ENCODE measurements around the gene INO80B. TPM values are rescaled to one million over a fixed set of nuclear protein-coding genes. Genes with fewer than 3 reads are reported as not detected.
"Not testable (repeated sequence)": the region's sequence is repeated elsewhere in the genome, so short reads cannot be mapped to it uniquely, and the experiment has no call there.

INO80B gene
- polyA plus RNA-seq, 1 donor from 2014 or later = 11.4 TPM

GRCh38 chr2:74472086-74472944, 17.4 kb downstream of the INO80B start, which contains the start of gene MRPL53:
MRPL53 (minus strand) TSS chr2:74472680; CDS start chr2:74472660, 20 bp downstream.
- Mint-ChIP-seq H3K27me3 (no peaks in the 10 kb centered on the region), H3K36me3 (peaks cover 4% of the 10 kb centered on the region), H3K9me3 (no peaks in the 10 kb centered on the region), H3K27ac (peak within 1 kb of the TSS; percentile 97 to 99 (median 98)), H3K4me1 (peaks cover 9 to 21% (median 10%) of the 10 kb centered on the region in 3 donors), H3K4me3 (peak within 1 kb of the TSS; percentile 91 to 97 (median 93))

GRCh38 chr2:74472945-74473258, 18.0 kb downstream of the INO80B start:
- Mint-ChIP-seq H3K4me3 (peak overlapping the region; percentile 91 to 97 (median 93)), H3K9me3 (no peaks in the 10 kb centered on the region), H3K4me1 (peaks cover 9 to 21% (median 10%) of the 10 kb centered on the region in 3 donors), H3K36me3 (peaks cover 4% of the 10 kb centered on the region), H3K27me3 (no peaks in the 10 kb centered on the region), H3K27ac (peak overlapping the region; percentile 97 to 99 (median 98))

GRCh38 chr2:74474481-74474880, 19.6 kb downstream of the INO80B start:
- Mint-ChIP-seq H3K27me3 (no peaks in the 10 kb centered on the region), H3K36me3 (peaks cover 6% of the 10 kb centered on the region), H3K27ac (peak overlapping the region in 1 of 3 donors; percentile 26), H3K4me1 (peaks cover 9 to 25% (median 10%) of the 10 kb centered on the region in 3 donors), H3K9me3 (no peaks in the 10 kb centered on the region), H3K4me3 (peak overlapping the region in 1 of 4 donors; percentile 57)

GRCh38 chr2:74474899-74475298, 20.0 kb downstream of the INO80B start:
- Mint-ChIP-seq H3K4me3 (peak overlapping the region in 1 of 4 donors; percentile 57), H3K36me3 (peaks cover 6% of the 10 kb centered on the region), H3K9me3 (no peaks in the 10 kb centered on the region), H3K27ac (peak overlapping the region in 1 of 3 donors; percentile 26), H3K27me3 (no peaks in the 10 kb centered on the region), H3K4me1 (peaks cover 7 to 25% (median 11%) of the 10 kb centered on the region in 3 donors)

- no peaks in the 10 kb centered on the region for H3K9me3 Mint-ChIP-seq
- H3K4me1 Mint-ChIP-seq = peaks cover 12 to 20% (median 20%) of the 10 kb centered on the region in 3 donors
- H3K27me3 Mint-ChIP-seq = no peaks in the 10 kb centered on the region
- peaks cover 8% of the 10 kb centered on the region for H3K36me3 Mint-ChIP-seq
- peak overlapping the region; percentile 83 to 100 (median 95) for H3K4me3 Mint-ChIP-seq
- H3K27ac Mint-ChIP-seq = no peak overlapping the region
Measured at GRCh38 chr2:74481431-74481830, 26.5 kb downstream of the INO80B start.

- Mint-ChIP-seq H3K4me3 (peak overlapping the region; percentile 90 to 100 (median 100)), H3K27me3 (no peaks in the 10 kb centered on the region), H3K4me1 (peaks cover 12 to 22% (median 20%) of the 10 kb centered on the region in 3 donors), H3K36me3 (peaks cover 6% of the 10 kb centered on the region), H3K9me3 (no peaks in the 10 kb centered on the region), H3K27ac (peak overlapping the region; percentile 66 to 99 (median 97))
Measured at GRCh38 chr2:74481961-74482800, 27.3 kb downstream of the INO80B start.

GRCh38 chr2:74482801-74483674, 28.2 kb downstream of the INO80B start, which contains the start of the genes CCDC142 and TTC31:
CCDC142 (minus strand) TSS chr2:74482998; CDS start chr2:74482837, 161 bp downstream.
TTC31 (plus strand) TSS chr2:74483081; CDS start chr2:74483096, 15 bp downstream.
- H3K36me3 Mint-ChIP-seq = peaks cover 6% of the 10 kb centered on the region
- H3K27ac Mint-ChIP-seq = peak within 1 kb of the TSS; percentile 66 to 99 (median 97)
- H3K4me3 Mint-ChIP-seq = peak within 1 kb of the TSS; percentile 90 to 100 (median 100)
- no peaks in the 10 kb centered on the region for H3K27me3 Mint-ChIP-seq
- peaks cover 12 to 22% (median 20%) of the 10 kb centered on the region in 3 donors for H3K4me1 Mint-ChIP-seq
- no peaks in the 10 kb centered on the region for H3K9me3 Mint-ChIP-seq

GRCh38 chr2:74483675-74484164, 28.8 kb downstream of the INO80B start:
- Mint-ChIP-seq H3K27ac (peak overlapping the region in 2 of 3 donors; percentile 66 to 97), H3K4me3 (peak overlapping the region; percentile 90 to 100 (median 100)), H3K4me1 (peaks cover 12 to 22% (median 20%) of the 10 kb centered on the region in 3 donors)
- not testable (repeated sequence) for H3K36me3 Mint-ChIP-seq, H3K27me3 Mint-ChIP-seq, H3K9me3 Mint-ChIP-seq

- no peak overlapping the region for H3K4me3 Mint-ChIP-seq
- no peaks in the 10 kb centered on the region for H3K9me3 Mint-ChIP-seq
- no peaks in the 10 kb centered on the region for H3K27me3 Mint-ChIP-seq
- peaks cover 9% of the 10 kb centered on the region for H3K36me3 Mint-ChIP-seq
- H3K27ac Mint-ChIP-seq = no peak overlapping the region
- peaks cover 8 to 15% (median 14%) of the 10 kb centered on the region in 3 donors for H3K4me1 Mint-ChIP-seq
Measured at GRCh38 chr2:74486141-74486540, 31.3 kb downstream of the INO80B start.

- Mint-ChIP-seq H3K27ac (no peak overlapping the region), H3K36me3 (peaks cover 10% of the 10 kb centered on the region), H3K9me3 (no peaks in the 10 kb centered on the region), H3K4me1 (peaks cover 0 to 5% (median 4%) of the 10 kb centered on the region in 3 donors), H3K4me3 (no peak overlapping the region), H3K27me3 (no peaks in the 10 kb centered on the region)
Measured at GRCh38 chr2:74488643-74489481, 34.0 kb downstream of the INO80B start.

- Mint-ChIP-seq H3K9me3 (no peaks in the 10 kb centered on the region), H3K36me3 (peaks cover 10% of the 10 kb centered on the region), H3K27me3 (no peaks in the 10 kb centered on the region)
Measured at GRCh38 chr2:74489906-74490305, 35.0 kb downstream of the INO80B start.

GRCh38 chr2:74491648-74492544, 37.0 kb downstream of the INO80B start:
- H3K4me3 Mint-ChIP-seq = no peak overlapping the region
- no peaks in the 10 kb centered on the region for H3K9me3 Mint-ChIP-seq
- no peaks in the 10 kb centered on the region for H3K27me3 Mint-ChIP-seq
- H3K4me1 Mint-ChIP-seq = peaks cover 0 to 1% (median 0%) of the 10 kb centered on the region in 3 donors
- H3K36me3 Mint-ChIP-seq = peaks cover 8% of the 10 kb centered on the region
- peak overlapping the region in 1 of 3 donors; percentile 43 for H3K27ac Mint-ChIP-seq

More at GRCh38 chr2:74489906-74490305, 35.0 kb downstream of the INO80B start:
- Mint-ChIP-seq H3K4me3 (no peak overlapping the region), H3K27ac (no peak overlapping the region), H3K4me1 (peaks cover 0 to 5% (median 4%) of the 10 kb centered on the region in 3 donors)
